SKM-1 treated with dmso at 0.1 percent for 144 hours (cell line): ENCODE results near the gene LIMK2.
"Not testable (repeated sequence)": the region's sequence is repeated elsewhere in the genome, so short reads cannot be mapped to it uniquely, and the experiment has no call there.

Source experiments
- DNase-seq: peaks from one replicate; lab custom pipeline; 2025; ENCODE audit not compliant: unreplicated experiment; lab: John Stamatoyannopoulos, UW

LIMK2 gene

DNA sequence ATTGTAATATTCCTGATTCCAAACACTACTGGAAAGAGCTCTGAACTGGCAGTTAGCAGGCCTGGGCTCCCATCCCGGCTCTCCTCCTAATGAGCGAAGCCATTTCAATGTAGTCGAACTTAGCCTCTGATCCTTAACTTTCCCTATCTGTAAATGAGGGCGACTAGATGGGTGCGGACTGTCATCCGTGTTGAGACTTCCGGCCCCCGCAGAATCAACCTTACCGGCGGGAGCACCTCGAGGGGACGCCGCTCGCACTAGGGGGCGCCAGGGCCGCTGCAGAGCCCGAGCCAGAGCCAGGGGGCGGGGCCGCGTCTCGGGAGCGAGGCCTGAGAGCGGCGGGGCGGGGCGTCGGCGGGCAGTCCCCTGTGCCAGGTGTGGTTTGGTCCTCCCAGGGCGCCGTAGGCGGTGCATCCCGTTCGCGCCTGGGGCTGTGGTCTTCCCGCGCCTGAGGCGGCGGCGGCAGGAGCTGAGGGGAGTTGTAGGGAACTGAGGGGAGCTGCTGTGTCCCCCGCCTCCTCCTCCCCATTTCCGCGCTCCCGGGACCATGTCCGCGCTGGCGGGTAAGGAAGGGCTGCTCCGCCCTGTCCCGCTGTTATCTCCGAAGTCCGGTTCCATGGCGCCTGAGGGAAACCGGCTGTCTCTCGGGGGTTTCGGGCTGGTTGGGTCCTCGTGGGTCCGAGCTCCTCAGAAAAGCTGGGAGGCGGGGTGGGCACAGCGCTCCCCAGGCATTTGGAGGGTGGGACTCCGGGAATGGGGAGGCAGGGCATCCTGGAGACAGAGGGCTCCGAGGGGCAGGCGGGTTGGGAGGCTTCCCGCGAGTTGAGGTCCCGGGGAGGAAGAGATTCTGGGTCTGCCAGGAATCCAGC lies at the start of gene LIMK2:
LIMK2 (plus strand) TSS at position 437 of the 869 bp plus-strand sequence; CDS start at position 548, 111 bp downstream.
- peak; percentile 92 for DNase-seq

DNA sequence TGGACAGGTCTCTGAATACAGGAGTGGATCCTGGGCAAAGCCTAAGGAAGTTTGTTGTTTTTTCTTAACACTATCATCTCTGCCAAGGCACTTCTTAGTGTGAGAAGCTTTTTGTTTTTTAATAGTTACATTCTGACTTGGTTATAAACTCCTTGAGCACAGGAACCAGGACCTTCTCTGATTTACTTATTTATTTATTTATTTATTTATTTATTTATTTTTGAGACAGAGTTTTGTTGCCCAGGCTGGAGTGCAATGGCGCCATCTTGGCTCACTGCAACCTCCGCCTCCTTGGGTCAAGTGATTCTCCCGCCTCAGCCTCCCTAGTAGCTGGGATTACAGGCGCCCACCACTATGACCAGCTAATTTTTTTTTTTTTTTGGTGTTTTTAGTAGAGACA lies 41.1 kb upstream of the LIMK2 start:
- no peak for DNase-seq

DNA sequence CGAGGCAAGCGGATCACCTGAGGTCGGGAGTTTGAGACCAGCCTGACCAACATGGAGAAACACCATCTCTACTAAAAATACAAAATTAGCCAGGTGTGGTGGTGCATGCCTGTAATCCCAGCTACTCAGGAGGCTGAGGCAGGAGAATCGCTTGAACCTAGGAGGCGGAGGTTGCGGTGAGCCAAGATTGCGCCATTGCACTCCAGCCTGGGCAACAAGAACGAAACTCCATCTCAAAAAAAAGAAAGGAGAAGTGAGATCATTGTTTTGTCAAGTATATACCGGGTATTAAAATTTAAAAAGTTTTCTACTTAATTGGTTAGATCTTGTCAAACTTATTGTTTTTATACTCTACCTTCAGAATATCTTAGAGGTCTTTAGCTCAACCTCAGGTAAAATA lies 40.4 kb upstream of the LIMK2 start:
- peak; percentile 50 for DNase-seq

DNA sequence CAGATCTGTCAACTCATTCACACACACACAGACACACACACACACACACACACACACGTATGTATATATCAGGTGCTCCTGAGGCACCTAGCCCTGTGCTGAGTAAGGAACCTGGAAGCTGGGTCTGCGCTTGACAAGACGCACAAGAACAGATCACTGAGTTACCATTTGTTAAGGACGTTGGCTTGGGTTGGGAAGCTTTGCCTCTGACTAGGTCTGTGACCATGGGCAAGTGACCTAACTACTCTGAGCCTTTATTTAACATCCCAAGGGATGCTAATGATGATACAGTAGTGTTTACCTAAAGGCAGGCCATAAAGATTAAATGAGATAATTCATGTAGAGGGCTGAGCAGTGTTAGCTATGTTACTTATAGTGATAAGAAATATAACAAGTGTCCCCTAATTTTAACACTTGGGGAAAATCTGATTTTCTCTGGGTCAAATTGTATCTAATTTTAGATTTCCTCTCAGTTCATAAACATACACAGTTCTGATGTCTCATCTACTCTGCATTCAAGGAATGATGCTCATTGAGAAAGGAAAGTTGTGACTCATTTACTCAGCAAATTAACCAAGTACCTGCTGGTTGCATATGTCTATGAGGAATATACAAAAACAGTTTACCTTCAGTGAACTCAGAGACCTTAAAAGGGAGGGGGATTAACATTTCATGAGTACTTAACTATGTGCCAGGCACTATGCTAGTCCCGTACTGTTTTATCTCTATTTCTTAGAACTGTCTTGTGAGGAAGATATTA lies 38.5 kb upstream of the LIMK2 start:
- DNase-seq, result no peak

DNA sequence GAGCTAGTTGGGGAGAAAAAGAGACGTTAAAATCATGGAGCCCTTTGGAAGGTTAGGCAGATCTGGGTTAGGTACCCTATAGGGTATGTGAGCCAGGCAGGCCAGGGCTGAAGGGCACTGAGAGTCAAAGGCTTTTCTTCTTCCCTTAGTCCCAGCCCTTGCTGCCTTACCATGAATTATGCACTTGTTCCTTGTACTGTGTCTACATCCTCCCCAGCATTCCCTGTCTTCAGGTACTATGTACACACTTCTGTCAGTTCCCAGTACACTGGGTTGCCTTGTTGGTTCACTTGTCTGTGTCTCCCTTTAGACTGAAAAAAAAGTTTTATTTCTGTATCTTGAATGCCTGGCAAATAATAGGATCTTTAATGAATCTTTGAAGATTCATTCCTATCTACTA lies 35.2 kb upstream of the LIMK2 start:
- DNase-seq, result no peak

DNA sequence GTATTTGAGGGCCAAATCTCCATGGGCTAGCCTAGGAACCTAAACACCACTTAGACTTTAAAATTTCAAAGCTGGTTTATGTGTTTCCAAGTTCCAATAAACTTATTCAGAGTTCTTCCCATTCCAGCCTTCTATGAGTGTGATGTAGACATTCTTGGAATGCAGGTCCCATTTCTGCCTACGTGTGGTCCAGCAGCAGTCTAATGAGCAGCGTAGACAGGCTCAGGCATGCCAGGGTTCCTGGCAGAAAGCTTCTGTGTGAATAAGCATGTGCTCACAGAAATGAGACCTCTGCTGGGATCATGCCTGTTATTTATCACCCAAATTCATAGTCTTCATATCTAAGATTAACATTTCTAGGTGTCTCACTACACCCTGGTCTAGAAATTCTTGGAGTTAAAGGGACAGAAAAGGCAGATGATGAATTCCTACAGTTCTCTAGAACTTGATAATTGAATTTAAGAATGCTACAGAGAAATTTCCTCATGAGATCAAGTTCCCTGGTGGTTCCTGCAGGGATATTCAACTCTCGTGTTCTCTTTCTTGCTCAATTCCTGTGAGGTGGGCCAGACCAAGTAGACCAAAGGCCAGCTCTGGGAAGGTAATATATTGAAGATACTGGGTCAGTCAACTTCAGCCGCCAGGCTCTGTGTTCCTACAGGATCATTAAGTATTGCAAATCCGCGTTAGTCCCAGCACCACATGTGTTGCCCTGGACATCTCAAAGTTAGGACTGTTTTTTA lies 34.5 kb upstream of the LIMK2 start:
- DNase-seq, result no peak

DNA sequence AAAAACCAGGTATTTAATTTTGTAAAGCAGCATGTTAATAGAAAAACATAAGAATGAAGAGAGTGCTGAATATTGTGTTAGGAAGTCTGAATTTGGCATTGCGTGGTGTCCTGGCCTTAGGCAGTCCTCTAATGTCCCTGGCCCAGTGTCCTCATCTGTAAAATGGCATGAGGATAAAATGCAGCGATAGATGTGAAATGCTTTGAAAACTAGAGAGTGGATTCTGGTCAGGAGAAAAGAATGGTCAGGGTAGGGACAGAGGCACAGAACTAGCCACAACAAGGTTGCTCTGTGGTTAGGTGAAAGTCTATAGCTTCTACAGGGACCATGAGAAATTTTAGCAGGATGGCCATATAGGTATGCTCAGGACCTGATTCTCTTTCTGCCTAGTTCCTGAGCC lies 33.2 kb upstream of the LIMK2 start:
- no peak for DNase-seq

DNA sequence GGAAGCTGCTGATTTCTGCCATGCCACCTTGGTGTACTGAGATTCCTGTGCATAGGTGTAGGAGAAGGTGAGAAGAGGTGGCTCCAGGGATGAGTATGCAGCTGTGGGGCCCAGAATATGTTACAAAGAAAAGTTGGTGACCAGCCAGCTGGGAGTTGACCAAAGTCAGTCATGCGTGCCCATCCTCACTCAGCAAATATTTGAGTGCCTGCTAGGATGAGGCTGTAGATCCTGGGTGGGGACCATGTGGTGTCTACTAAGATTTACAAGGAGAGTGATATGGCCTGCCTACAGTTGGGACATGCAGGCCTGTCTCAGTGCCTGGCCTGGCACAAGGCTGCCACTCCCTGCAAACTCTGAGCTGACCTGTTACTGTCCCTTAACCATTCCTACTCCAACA lies 32.8 kb upstream of the LIMK2 start:
- no peak for DNase-seq

DNA sequence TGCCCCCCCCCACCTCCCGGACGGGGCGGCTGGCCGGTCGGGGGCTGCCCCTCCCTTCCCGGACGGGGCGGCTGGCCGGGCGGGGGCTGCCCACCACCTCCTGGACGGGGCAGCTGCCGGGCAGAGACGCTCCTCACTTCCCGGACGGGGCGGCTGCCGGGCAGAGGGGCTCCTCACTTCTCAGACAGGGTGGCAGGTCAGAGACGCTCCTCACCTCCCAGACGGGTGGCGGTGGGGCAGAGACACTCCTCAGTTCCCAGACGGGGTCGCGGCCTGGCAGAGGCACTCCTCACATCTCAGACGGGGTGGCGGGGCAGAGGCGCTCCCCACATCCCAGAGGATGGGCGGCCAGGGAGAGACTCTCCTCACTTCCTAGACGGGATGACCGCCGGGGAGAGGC lies 28.1 kb upstream of the LIMK2 start:
- DNase-seq, result no peak

DNA sequence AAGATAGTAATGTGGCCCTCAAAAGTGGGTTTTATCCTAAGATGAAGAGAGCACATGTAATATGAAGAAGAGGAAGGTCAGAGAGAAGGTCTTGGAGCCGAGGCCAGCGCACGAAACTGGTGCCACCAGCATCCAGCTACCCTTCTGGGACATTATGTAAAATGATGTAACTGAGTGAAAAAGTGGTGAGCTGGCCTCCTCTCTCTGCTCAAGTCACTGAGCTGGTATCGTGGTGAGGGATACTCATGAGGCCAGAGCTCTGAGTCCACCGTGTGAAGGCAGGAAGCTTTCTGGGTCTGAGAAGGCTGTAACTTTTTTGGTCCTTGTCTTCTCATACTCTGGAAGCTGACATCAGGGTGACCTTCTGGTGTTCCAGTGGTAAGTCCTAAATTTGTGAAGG lies 27.0 kb upstream of the LIMK2 start:
- DNase-seq, result no peak

DNA sequence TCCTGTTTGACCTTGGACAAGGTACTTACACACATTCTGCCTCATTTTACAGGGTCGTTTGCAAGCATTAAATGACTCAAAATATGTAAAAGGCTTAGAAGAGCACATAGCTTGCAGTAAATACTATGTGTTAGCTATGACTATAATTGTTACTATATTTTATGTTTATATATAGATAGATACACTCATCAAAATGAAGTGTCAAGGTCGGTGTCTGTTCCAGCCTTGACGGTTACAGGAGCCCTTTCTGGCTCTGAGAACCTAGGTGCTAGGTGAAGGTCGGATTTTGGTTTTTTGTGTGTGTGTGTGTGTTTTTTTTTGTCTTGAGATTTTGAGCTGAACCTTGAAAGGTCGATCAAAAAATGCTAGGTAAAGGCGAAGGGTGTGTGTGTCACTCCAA lies 24.5 kb upstream of the LIMK2 start:
- no peak for DNase-seq

DNA sequence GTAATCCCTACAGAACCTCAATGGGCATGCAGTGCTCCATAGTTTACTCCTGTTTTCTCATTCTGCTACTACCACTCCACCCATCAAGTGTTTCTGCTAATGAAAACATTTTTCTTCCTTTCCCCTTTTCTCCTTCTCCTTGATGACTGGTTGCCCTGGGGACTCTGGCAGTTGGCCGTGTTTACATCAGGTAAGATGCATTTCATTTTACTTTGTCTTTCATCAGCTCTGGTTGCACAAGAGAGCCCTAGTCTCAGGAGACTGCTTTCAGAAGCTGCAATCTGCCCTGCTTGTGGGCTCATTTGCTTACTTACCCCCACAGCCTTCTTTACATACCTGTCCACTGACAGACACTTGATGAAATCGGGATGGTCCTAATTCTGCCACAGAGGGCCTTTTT lies 19.6 kb upstream of the LIMK2 start:
- DNase-seq, result no peak

DNA sequence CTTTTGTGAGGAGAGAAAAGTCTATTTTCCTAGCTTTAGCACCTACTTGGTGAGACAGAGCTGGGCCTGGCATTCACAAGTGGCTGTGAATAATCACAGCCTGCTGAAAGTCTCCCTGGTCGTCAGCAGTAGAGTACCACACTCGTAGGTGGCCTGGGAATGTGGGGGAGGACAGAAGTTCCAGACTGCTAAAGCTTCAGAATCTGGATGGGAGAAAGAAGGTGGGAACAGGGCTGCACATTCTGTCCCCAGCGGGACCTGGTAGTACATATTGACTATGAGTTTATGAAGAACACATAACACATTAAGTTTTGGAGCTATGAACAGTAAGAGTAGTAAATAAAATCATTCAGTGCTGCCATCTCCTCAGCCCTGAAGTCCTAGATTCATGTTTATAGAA lies 19.0 kb upstream of the LIMK2 start:
- no peak for DNase-seq

DNA sequence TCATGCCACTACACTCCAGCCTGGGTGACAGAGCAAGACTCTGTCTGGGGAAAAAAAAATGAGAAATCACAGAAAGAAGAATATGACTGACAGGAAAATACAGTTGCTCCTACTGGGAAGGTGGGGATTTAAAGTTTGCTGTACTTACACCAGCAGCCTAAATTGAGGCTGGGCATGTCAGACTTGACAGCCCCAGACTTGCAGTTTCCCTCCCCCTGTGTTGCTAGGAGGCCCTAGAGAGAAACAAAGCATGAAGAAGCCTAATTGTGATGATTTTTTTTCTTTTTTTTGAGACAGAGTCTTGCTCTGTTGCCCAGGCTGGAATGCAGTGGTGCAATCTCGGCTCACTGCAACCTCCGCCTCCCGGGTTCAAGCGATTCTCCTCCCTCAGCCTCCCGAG lies 17.4 kb upstream of the LIMK2 start:
- DNase-seq, result not testable (repeated sequence)

DNA sequence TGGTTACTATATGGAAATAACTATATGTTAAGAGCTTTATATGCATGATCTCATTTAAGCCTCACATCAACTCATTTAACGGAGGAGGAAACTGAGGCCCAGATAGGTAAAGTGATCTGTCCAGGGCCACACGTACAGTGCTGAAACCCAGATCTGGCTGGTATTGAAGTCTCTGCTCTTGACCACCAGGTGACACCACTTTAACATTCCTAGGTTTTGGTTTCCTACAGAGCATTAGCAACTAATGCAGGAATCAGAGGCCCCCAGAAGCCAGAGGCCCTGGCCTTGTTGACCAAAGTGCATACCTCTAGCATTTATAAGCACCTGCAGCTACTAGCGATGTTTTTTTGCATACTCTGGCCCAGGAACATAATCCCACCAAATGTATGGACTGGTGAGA lies 12.9 kb upstream of the LIMK2 start:
- no peak for DNase-seq

DNA sequence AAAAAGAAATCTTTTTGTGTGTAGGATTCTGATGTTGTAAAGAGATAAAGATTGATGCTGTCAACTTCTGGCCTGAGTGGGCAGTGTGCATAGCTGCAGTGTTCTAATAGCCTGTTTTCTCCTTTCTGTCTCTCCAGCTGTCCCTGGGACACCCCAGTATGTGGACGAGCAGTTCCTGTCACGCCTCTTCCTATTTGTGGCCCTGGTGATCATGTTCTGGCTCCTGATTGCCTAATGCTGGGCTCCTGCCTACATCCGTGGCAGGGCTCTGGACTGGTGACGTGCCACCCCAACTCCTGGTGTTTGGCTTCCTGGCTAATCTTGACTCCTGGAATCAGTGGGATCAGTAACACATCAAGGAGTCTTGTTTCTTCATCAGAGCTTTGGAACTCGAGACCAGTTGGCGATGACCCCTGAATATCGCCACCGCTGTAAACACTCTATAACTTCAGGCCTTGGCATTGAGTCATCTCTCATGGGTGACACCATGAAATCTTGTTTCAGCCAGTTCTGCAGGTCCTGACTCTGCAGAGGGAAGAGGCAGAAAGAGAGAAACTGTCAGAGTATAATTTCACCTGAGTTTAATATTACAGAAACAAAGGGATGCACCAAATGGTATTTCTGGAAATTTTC lies 7.6 kb upstream of the LIMK2 start:
- DNase-seq, result not testable (repeated sequence)

DNA sequence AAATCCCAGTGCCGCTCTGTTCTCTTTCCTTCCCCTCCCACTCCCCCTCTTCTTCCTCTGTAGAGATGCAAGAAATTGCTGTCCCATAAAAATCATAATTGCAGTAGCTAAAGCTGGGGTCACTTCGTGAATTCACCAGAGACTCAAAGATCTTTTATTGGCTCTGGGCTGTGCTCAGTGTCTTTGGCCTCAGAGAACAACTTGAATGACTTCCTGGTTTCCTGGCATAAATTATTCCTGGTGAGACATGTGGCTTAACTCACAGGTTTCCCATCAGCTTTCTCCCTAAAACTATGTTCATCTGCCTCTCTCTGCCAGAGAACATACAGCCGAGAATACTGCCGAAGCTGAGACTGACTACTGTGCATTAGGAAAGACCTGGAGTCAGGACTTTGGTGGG lies 7.0 kb upstream of the LIMK2 start:
- DNase-seq, result not testable (repeated sequence)

DNA sequence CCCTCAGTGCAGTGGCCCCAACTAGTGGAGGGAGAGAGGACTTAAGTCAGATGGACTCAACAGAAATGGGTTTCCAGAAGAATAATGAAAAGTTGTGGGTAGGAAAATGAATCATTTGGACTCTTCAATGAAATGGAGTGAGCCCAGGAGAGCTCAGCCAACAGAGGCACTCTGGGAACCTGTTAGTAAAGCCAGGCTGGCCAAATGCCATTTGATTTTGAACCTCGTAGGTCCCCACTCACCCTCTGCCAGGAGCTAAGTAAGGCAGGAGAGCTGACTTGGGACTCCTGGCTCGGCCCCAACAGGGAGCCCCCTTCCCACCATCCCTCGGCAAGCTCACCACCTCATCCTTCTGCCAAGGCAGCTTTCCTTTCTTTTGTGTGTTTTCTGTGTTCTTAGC lies 5.6 kb upstream of the LIMK2 start:
- DNase-seq, result not testable (repeated sequence)

DNA sequence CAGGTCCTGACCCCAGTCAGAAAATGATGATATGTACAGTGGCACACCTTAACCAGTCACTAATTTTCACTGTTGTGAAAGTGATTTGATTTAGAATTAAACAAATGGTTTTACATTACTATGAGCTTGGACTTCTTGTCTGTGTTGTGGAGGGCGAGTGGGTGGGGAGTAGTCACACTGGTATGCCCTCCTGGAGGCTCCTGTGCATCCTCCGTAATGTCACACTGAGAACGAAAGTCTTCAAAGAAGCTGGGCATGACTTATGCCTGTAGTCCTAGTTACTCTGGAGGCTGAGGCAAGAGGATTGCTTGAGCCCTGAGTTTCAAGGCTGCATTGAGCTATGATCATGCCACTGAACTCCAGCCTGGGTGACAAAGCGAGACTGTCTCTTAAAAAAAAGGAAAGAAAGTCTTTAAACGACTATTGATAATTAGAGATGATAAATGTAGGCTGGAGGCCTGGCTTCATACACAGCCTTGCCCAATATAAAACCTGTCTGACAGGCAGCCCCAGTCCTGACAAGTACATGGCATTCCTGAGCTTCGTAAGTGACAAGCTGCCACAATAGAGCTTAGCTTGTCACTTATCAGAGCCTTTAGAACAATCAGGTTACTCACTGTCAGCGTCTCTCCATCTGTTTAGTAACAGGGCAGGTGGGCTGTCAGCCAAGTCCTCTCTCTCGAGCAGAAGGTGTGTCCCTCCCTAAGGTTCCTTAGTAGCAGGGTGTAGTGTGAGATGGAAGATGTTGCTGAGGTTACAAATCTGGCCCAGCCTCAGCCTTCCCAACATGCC lies 5.0 kb upstream of the LIMK2 start:
- DNase-seq, result no peak
